IMR-90 (cell line): Measurements from ENCODE around the gene DHRS12. TPM values are rescaled to one million over a fixed set of nuclear protein-coding genes. Genes with fewer than 3 reads are reported as not detected.

Source experiments
- ATAC-seq: fragments of 200-7000 bp; cut with Tn5 transposase; 2 replicates; pipeline ENCODE4 v1.9.1; 2020; ENCODE audit warnings: low read depth, mild to moderate bottlenecking, moderate library complexity
- BruUV-seq: library from RNA; stranded (reverse); fragments of 400-500 nt; replicated peaks from 2 replicates; lab custom pipeline; 2021; lab: Mats Ljungman, UMichigan
- CTCF ChIA-PET: fragments of 300-600 bp; formaldehyde crosslinking; extraction: SDS; loops from one replicate; lab custom pipeline; 2021; ENCODE audit warnings: antibody characterized with exemption; lab: Yijun Ruan, JAX
- POLR2A ChIA-PET: fragments of 300-600 bp; sonication (Branson Sonifier 250); formaldehyde crosslinking; loops from one replicate; lab custom pipeline; 2022; ENCODE audit warnings: antibody characterized with exemption; ENCODE audit not compliant: unreplicated experiment; lab: Charles Lee
- DNase-seq: peaks from one replicate; pipeline ENCODE4 v3.0.0; 2013
- H2AFZ ChIP-seq: replicated peaks from 2 replicates; pipeline ENCODE3; 2013; ENCODE audit warnings: low read length, mild to moderate bottlenecking; ENCODE audit not compliant: poor library complexity
- H2AK5ac ChIP-seq: 2 replicates; pipeline ENCODE4 v1.6.1; 2013; ENCODE audit warnings: low read depth, low read length, inconsistent platforms
- H2AK9ac ChIP-seq: replicated peaks from 2 replicates; pipeline ENCODE3; 2013; ENCODE audit warnings: mild to moderate bottlenecking, low read depth, low read length, moderate library complexity; ENCODE audit not compliant: poor library complexity
- H2BK120ac ChIP-seq: 2 replicates; pipeline ENCODE4 v1.6.1; 2013; ENCODE audit warnings: low read depth, low read length, inconsistent platforms
- H2BK15ac ChIP-seq: 3 replicates; pipeline ENCODE4 v1.6.1; 2013; ENCODE audit warnings: low read depth, low read length, inconsistent platforms
- H2BK20ac ChIP-seq: 2 replicates; pipeline ENCODE4 v1.6.1; 2013; ENCODE audit warnings: low read depth, mild to moderate bottlenecking, inconsistent platforms, low read length, moderate library complexity
- H2BK5ac ChIP-seq: 2 replicates; pipeline ENCODE4 v1.6.1; 2013; ENCODE audit warnings: mild to moderate bottlenecking, low read depth, low read length, inconsistent platforms; ENCODE audit not compliant: poor library complexity, severe bottlenecking
- H3K14ac ChIP-seq: replicated peaks from 2 replicates; pipeline ENCODE4 v1.6.1; 2013; ENCODE audit warnings: low read depth, low read length, inconsistent platforms
- H3K18ac ChIP-seq: 2 replicates; pipeline ENCODE4 v1.6.1; 2013; ENCODE audit warnings: low read depth, low read length, control low read depth
- H3K23ac ChIP-seq: 2 replicates; pipeline ENCODE4 v1.6.1; 2013; ENCODE audit warnings: low read depth, low read length, inconsistent platforms
- H3K27ac ChIP-seq: 2 replicates; pipeline ENCODE4 v1.5.1; 2013; ENCODE audit warnings: mild to moderate bottlenecking, control low read depth, low read length; ENCODE audit not compliant: insufficient read depth
- H3K27me3 ChIP-seq: 2 replicates; pipeline ENCODE4 v1.6.1; 2013; ENCODE audit warnings: low read length; ENCODE audit not compliant: control insufficient read depth, insufficient read depth
- H3K36me3 ChIP-seq: 2 replicates; pipeline ENCODE4 v1.6.1; 2013; ENCODE audit warnings: low read length, mixed read lengths; ENCODE audit not compliant: control insufficient read depth, insufficient read depth
- H3K4ac ChIP-seq: 2 replicates; pipeline ENCODE4 v1.6.1; 2013; ENCODE audit warnings: low read depth, low read length, inconsistent platforms
- H3K4me1 ChIP-seq: 2 replicates; pipeline ENCODE4 v1.6.1; 2013; ENCODE audit warnings: low read length, mixed read lengths; ENCODE audit not compliant: control insufficient read depth, insufficient read depth
- H3K4me2 ChIP-seq: 2 replicates; pipeline ENCODE4 v1.6.1; 2013; ENCODE audit warnings: low read depth, mild to moderate bottlenecking, control low read depth, low read length, moderate library complexity
- H3K4me3 ChIP-seq: 2 replicates; pipeline ENCODE4 v1.5.1; 2013; ENCODE audit warnings: low read depth, mild to moderate bottlenecking, control low read depth, low read length, moderate library complexity; ENCODE audit not compliant: insufficient read depth
- H3K56ac ChIP-seq: 2 replicates; pipeline ENCODE4 v1.6.1; 2013; ENCODE audit warnings: low read length, inconsistent platforms; ENCODE audit not compliant: insufficient read depth; ENCODE audit errors: extremely low read depth
- H3K79me1 ChIP-seq, 2 experiments: 2 replicates each; pipeline ENCODE4 v1.6.1; 2013; ENCODE audit warnings: low read length in 2 of 2, inconsistent platforms in 1 of 2, low read depth in 1 of 2
- H3K9ac ChIP-seq: 2 replicates; pipeline ENCODE4 v1.6.1; 2013; ENCODE audit warnings: low read depth, low read length, control low read depth
- H3K9me1 ChIP-seq: 2 replicates; pipeline ENCODE4 v1.6.1; 2013; ENCODE audit warnings: low read length, inconsistent platforms; ENCODE audit not compliant: insufficient read depth
- H3K9me3 ChIP-seq: 2 replicates; pipeline ENCODE4 v1.6.1; 2013; ENCODE audit warnings: low read length; ENCODE audit not compliant: control insufficient read depth, insufficient read depth
- H4K20me1 ChIP-seq: 2 replicates; pipeline ENCODE4 v1.6.1; 2013; ENCODE audit warnings: low read length, inconsistent platforms; ENCODE audit not compliant: insufficient read depth
- H4K5ac ChIP-seq: 2 replicates; pipeline ENCODE4 v1.6.1; 2013; ENCODE audit warnings: mild to moderate bottlenecking, low read depth, low read length, control low read depth
- H4K8ac ChIP-seq, 2 experiments: 2 replicates each; pipeline ENCODE4 v1.6.1; 2013; ENCODE audit warnings: low read depth in 2 of 2, low read length in 2 of 2, control low read depth in 1 of 2, inconsistent platforms in 1 of 2
- H4K91ac ChIP-seq: 2 replicates; pipeline ENCODE4 v1.6.1; 2013; ENCODE audit warnings: low read depth, low read length, inconsistent platforms; ENCODE audit not compliant: insufficient read depth
- BHLHE40 ChIP-seq: fragments of 150-350 bp; IDR thresholded peaks from 2 replicates; pipeline ENCODE4 v1.6.1; 2016; ENCODE audit warnings: mild to moderate bottlenecking, low read depth, low read length
- MXI1 ChIP-seq: IDR thresholded peaks from 2 replicates; pipeline ENCODE4 v1.6.1; 2012; ENCODE audit warnings: low read depth, mild to moderate bottlenecking, low read length, moderate library complexity, borderline replicate concordance
- NFE2L2 ChIP-seq: fragments of 150-350 bp; IDR thresholded peaks from 2 replicates; pipeline ENCODE4 v1.6.1; 2016; ENCODE audit warnings: low read depth, mild to moderate bottlenecking, low read length
- WGBS, 2 experiments: methylation state at CpG; one replicate each; pipeline versions ENCODE4 v1.1.5 to v1.1.7; 2013; ENCODE audit warnings: missing lambda C conversion rate in 2 of 2; ENCODE audit not compliant: insufficient read length in 1 of 2; ENCODE audit errors: extremely low coverage in 2 of 2; 5-methylcytosine and 5-hydroxymethylcytosine counted together
- dilution Hi-C: fragments of 300-500 bp; cut with HindIII; formaldehyde crosslinking; loops from one replicate; pipeline ENCODE4 v1.14.3; 2018; ENCODE audit warnings: low sequenced_read_pairs; ENCODE audit not compliant: unreplicated experiment
- in situ Hi-C: fragments of 300-500 bp; cut with MboI; formaldehyde crosslinking; loops from 3 replicates; pipeline ENCODE4 v1.14.3; 2019; ENCODE audit warnings: low sequenced_read_pairs, inconsistent platforms, mixed read lengths
- intact Hi-C: fragments of 100-400 bp; cut with micrococcal nuclease; formaldehyde crosslinking; loops from 2 replicates; pipeline ENCODE4 v1.10.0; 2022
- polyA plus RNA-seq, 3 experiments: library from polyadenylated mRNA; depleted of rRNA; stranded (reverse); fragments of >200 nt; gene quantifications; 2 replicates each; pipeline ENCODE4 v1.2.3, GENCODE V29; 2012; ENCODE audit warnings: low replicate concordance in 1 of 3
- total RNA-seq: library from RNA; depleted of rRNA; stranded (reverse); fragments of >200 nt; gene quantifications from 2 replicates; pipeline ENCODE4 v1.2.3, GENCODE V29; 2012

The DHRS12 gene
- total and polyA plus RNA-seq, 2 of the 4 experiments (the other 2 are of a cell fraction) = 1.3 to 1.6 TPM

- ChIA-PET CTCF (no interaction called here), POLR2A (no interaction called here)
- peaks cover 14 to 25% of the 10 kb centered on the region in 2 experiments for H3K79me1 ChIP-seq
- no peak overlapping the region for H4K91ac ChIP-seq
- dilution Hi-C loops = no loop called here
- H3K27me3 ChIP-seq = no peaks in the 10 kb centered on the region
- no peak overlapping the region for H3K4me2 ChIP-seq
- no peak overlapping the region for H3K4me3 ChIP-seq
- peaks cover 8% of the 10 kb centered on the region for H3K36me3 ChIP-seq
- H3K9ac ChIP-seq = no peak overlapping the region
- no peak overlapping the region for H3K18ac ChIP-seq
- H2BK120ac ChIP-seq = no peak overlapping the region
- no peak overlapping the region for H2AK5ac ChIP-seq
- no peak overlapping the region for H2AK9ac ChIP-seq
- ATAC-seq (no peak), DNase-seq (no peak)
- no peak overlapping the region for H3K4ac ChIP-seq
- H2BK15ac ChIP-seq = no peak overlapping the region
- peaks cover 4% of the 10 kb centered on the region; the same call in 1 of the 2 replicates for H3K9me1 ChIP-seq
- TF ChIP-seq MXI1 (no peak), NFE2L2 (no peak), BHLHE40 (no peak)
- intact Hi-C loops = no loop called here
- BruUV-seq = no TSS peak
- no peak overlapping the region for H3K27ac ChIP-seq
- WGBS, 2 experiments = no CpG with 5 or more reads among the region's 2 CpGs
- no peak overlapping the region for H3K23ac ChIP-seq
- no peak overlapping the region for H2BK5ac ChIP-seq
- peaks cover 11% of the 10 kb centered on the region for H3K9me3 ChIP-seq
- in situ Hi-C loops = no loop called here
- H4K5ac ChIP-seq = no peak overlapping the region
- no peak overlapping the region for H3K14ac ChIP-seq
- no peaks in the 10 kb centered on the region for H4K20me1 ChIP-seq
- no peak overlapping the region for H2AFZ ChIP-seq
- H3K56ac ChIP-seq = no peak overlapping the region
- H2BK20ac ChIP-seq = no peak overlapping the region
- H3K4me1 ChIP-seq = no peaks in the 10 kb centered on the region
- H4K8ac ChIP-seq = no peak overlapping the region
These were observed 57.2 kb downstream of the DHRS12 start for GRCh38 chr13:51746802-51747201.
